ENCODE measurements around the gene TSEN2.

GRCh38 chr3:12512534-12513118 is 28.3 kb downstream of the TSEN2 start:
- TF ChIP-seq, protein P1, sequence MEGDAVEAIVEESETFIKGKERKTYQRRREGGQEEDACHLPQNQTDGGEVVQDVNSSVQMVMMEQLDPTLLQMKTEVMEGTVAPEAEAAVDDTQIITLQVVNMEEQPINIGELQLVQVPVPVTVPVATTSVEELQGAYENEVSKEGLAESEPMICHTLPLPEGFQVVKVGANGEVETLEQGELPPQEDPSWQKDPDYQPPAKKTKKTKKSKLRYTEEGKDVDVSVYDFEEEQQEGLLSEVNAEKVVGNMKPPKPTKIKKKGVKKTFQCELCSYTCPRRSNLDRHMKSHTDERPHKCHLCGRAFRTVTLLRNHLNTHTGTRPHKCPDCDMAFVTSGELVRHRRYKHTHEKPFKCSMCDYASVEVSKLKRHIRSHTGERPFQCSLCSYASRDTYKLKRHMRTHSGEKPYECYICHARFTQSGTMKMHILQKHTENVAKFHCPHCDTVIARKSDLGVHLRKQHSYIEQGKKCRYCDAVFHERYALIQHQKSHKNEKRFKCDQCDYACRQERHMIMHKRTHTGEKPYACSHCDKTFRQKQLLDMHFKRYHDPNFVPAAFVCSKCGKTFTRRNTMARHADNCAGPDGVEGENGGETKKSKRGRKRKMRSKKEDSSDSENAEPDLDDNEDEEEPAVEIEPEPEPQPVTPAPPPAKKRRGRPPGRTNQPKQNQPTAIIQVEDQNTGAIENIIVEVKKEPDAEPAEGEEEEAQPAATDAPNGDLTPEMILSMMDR (conservative IDR thresholded peaks at IDR 0.05; ENCODE audit: low read length) = no peak
- no peak for TF ChIP-seq EZH2phosphoT487 (IDR thresholded peaks at IDR 0.05; ENCODE audit: borderline replicate concordance, low read depth, low read length)
